GM21360 (cell line): ENCODE measurements around the gene SLC5A10.
"Not testable (repeated sequence)": the region's sequence is repeated elsewhere in the genome, so short reads cannot be mapped to it uniquely, and the experiment has no call there.

ENCODE experiments used
- ATAC-seq: cut with Tn5 transposase; IDR thresholded peaks from one replicate; pipeline ENCODE4 v1.9.1; 2021; ENCODE audit warnings: mild to moderate bottlenecking, moderate library complexity; ENCODE audit not compliant: unreplicated experiment

Gene SLC5A10

GRCh38 chr17:18946536-18946935, 5.4 kb upstream of the SLC5A10 start:
- no peak for ATAC-seq

- ATAC-seq: no peak
Observed at GRCh38 chr17:18947866-18948265, 4.1 kb upstream of the SLC5A10 start.

- ATAC-seq: no peak
Observed at GRCh38 chr17:18948476-18949006, 3.4 kb upstream of the SLC5A10 start.

GRCh38 chr17:18949566-18949965, 2.4 kb upstream of the SLC5A10 start:
- ATAC-seq: no peak

- ATAC-seq: no peak
Observed at GRCh38 chr17:18950346-18950745, 1.6 kb upstream of the SLC5A10 start.

- ATAC-seq: no peak
Observed at GRCh38 chr17:18950944-18951905, 740 bp upstream of the SLC5A10 start.

- no peak for ATAC-seq
Observed at GRCh38 chr17:18953231-18953728, 1.3 kb downstream of the SLC5A10 start.

GRCh38 chr17:18954321-18954720, 2.4 kb downstream of the SLC5A10 start:
- ATAC-seq: no peak

GRCh38 chr17:18955009-18955408, 3.0 kb downstream of the SLC5A10 start:
- no peak for ATAC-seq

GRCh38 chr17:18956021-18956420, 4.1 kb downstream of the SLC5A10 start:
- not testable (repeated sequence) for ATAC-seq

- ATAC-seq: no peak
Observed at GRCh38 chr17:18956581-18956980, 4.6 kb downstream of the SLC5A10 start.

- ATAC-seq: no peak
Observed at GRCh38 chr17:18957831-18958230, 5.9 kb downstream of the SLC5A10 start.

- ATAC-seq: no peak
Observed at GRCh38 chr17:18958611-18959010, 6.6 kb downstream of the SLC5A10 start.

GRCh38 chr17:18959071-18959844, 7.3 kb downstream of the SLC5A10 start:
- no peak for ATAC-seq

GRCh38 chr17:18959845-18960240, 7.9 kb downstream of the SLC5A10 start:
- ATAC-seq: no peak

GRCh38 chr17:18960241-18960665, 8.3 kb downstream of the SLC5A10 start:
- no peak for ATAC-seq

- peak; percentile 46 for ATAC-seq
Observed at GRCh38 chr17:18960803-18961511, 9.0 kb downstream of the SLC5A10 start.

GRCh38 chr17:18961634-18962493, 9.9 kb downstream of the SLC5A10 start:
- ATAC-seq: no peak

GRCh38 chr17:18962494-18962815, 10.5 kb downstream of the SLC5A10 start:
- no peak for ATAC-seq
